Activated gamma-delta T cell (primary cell): ENCODE results near the gene HINFP.

Experiments
- DNase-seq: peaks from one replicate; lab custom pipeline; 2025; lab: John Stamatoyannopoulos, UW
- total RNA-seq, 2 donors: gene quantifications; one replicate each; lab custom pipeline; 2026; lab: John Stamatoyannopoulos, UW

HINFP gene
- 49.5 to 50.3 reads per million in 2 donors for total RNA-seq

- peak; percentile 97 for DNase-seq
Observed at GRCh38 chr11:119121008-119121810, at the start of gene HINFP. TSS of gene HINFP (plus strand) at chr11:119121580. CDS start at chr11:119126945, 5,365 bp downstream.

- no peak for DNase-seq
Observed at GRCh38 chr11:119077839-119078238, 43.5 kb upstream of the HINFP start.

- DNase-seq = no peak
Observed at GRCh38 chr11:119078675-119079420, 42.5 kb upstream of the HINFP start.

GRCh38 chr11:119081682-119082260 lies 39.6 kb upstream of the HINFP start:
- DNase-seq = no peak

GRCh38 chr11:119084663-119085436 lies 36.5 kb upstream of the HINFP start, which contains the start of gene HMBS:
TSS of gene HMBS (plus strand) at chr11:119084881. CDS start at chr11:119085034, 153 bp downstream.
- peak; percentile 86 for DNase-seq

GRCh38 chr11:119085437-119085847 lies 35.9 kb upstream of the HINFP start:
- no peak for DNase-seq

GRCh38 chr11:119087123-119087522 lies 34.3 kb upstream of the HINFP start:
- no peak for DNase-seq

GRCh38 chr11:119087747-119088241 lies 33.6 kb upstream of the HINFP start:
- DNase-seq = no peak

GRCh38 chr11:119088406-119088805 lies 33.0 kb upstream of the HINFP start:
- no peak for DNase-seq

GRCh38 chr11:119089319-119089718 lies 32.1 kb upstream of the HINFP start:
- no peak for DNase-seq

GRCh38 chr11:119091178-119091577 lies 30.2 kb upstream of the HINFP start:
- DNase-seq = no peak

GRCh38 chr11:119091966-119092879 lies 29.2 kb upstream of the HINFP start:
- no peak for DNase-seq

GRCh38 chr11:119092880-119093842 lies 28.2 kb upstream of the HINFP start:
- no peak for DNase-seq

- peak; percentile 47 for DNase-seq
Observed at GRCh38 chr11:119093942-119094815, 27.2 kb upstream of the HINFP start.

GRCh38 chr11:119094816-119095065 lies 26.6 kb upstream of the HINFP start:
- peak; percentile 50 for DNase-seq

GRCh38 chr11:119095066-119095880 lies 26.1 kb upstream of the HINFP start:
- DNase-seq = peak; percentile 89

- no peak for DNase-seq
Observed at GRCh38 chr11:119099711-119100110, 21.7 kb upstream of the HINFP start.
